ENCODE data around the gene RPS19.

DNA sequence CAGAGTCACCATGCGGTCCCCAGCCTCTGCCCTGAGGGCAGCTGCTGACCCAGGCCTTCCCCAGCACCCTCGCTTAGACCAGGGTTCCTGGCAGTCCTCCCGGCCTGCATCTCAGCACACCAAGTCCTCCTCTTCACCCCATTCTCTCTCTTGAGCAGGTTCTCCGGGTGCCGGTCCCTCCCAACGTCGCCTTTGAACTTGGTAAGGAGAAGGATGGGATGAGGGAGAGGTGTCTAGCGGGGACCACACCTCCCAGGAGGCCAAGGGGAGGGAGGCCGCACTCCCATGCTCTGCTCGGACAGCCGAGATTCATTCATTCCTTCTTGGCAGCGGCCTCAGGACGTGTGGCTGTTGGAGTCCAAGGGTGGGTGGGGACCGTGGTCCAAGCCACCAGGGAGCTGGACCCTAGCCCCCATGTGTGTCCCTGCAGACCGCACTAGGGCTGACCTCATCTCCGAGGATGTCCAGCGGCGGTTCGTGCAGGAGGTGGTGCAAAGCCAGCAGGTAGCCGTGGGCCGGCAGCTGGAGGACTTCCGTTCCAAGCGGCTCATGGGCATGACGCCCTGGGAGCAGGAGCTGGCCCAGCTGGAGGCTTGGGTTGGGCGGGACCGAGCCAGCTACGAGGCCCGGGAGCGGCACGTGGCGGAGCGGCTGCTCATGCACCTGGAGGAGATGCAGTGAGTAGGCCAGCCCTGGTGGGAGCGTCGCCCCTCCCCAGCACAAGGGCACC lies 32.3 kb downstream of the RPS19 start:
- TF ChIP-seq, protein P1, sequence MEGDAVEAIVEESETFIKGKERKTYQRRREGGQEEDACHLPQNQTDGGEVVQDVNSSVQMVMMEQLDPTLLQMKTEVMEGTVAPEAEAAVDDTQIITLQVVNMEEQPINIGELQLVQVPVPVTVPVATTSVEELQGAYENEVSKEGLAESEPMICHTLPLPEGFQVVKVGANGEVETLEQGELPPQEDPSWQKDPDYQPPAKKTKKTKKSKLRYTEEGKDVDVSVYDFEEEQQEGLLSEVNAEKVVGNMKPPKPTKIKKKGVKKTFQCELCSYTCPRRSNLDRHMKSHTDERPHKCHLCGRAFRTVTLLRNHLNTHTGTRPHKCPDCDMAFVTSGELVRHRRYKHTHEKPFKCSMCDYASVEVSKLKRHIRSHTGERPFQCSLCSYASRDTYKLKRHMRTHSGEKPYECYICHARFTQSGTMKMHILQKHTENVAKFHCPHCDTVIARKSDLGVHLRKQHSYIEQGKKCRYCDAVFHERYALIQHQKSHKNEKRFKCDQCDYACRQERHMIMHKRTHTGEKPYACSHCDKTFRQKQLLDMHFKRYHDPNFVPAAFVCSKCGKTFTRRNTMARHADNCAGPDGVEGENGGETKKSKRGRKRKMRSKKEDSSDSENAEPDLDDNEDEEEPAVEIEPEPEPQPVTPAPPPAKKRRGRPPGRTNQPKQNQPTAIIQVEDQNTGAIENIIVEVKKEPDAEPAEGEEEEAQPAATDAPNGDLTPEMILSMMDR (IDR thresholded peaks at IDR 0.05; ENCODE audit: low read depth, low read length, poor library complexity, severe bottlenecking): no peak
- TF ChIP-seq EZH2phosphoT487 (IDR thresholded peaks at IDR 0.05; ENCODE audit: borderline replicate concordance, low read length): no peak

Data from DOHH2 (cell line).